GM19193 (cell line): ENCODE measurements around the gene STK16.

Experiments
- POLR2A ChIP-seq: IDR thresholded peaks from 4 replicates; pipeline ENCODE4 v1.6.1; 2011; ENCODE audit not compliant: insufficient read depth, insufficient read length; ENCODE audit errors: extremely low read depth

Gene STK16

DNA sequence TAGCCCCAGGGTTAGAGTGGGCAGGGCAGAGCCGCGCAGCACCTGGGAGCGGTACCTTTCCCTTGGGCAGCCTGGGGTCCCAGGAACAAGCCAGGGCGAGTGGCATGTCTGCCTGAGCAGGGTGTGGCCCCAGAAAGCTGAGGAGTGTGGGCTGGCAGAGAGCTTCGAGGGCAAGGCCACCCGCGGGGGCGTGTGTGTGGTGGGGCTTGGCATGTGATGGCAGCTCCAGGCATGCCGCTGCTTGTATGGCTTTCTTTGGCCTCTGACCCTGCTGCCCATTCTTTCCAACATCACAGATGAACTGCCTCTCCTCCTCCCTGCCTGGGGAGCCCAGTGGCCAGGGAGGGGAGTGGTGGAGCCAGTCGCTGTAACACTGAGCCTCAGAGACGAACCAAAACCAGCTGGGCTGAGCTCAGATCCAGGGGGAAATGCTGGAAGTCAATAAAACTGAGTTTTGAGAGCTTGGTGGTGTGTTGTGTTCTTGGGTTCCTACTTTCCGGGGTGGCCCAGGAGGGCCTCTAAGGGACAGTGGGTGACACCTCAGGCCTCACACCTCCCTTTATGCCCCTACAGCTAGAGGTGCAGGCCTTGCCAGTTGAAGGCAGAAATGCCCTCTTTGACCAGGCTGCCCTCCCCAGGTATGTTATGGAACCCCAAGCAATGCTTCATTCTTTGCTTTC lies 41.3 kb downstream of the STK16 start:
- no peak for TF ChIP-seq POLR2A

DNA sequence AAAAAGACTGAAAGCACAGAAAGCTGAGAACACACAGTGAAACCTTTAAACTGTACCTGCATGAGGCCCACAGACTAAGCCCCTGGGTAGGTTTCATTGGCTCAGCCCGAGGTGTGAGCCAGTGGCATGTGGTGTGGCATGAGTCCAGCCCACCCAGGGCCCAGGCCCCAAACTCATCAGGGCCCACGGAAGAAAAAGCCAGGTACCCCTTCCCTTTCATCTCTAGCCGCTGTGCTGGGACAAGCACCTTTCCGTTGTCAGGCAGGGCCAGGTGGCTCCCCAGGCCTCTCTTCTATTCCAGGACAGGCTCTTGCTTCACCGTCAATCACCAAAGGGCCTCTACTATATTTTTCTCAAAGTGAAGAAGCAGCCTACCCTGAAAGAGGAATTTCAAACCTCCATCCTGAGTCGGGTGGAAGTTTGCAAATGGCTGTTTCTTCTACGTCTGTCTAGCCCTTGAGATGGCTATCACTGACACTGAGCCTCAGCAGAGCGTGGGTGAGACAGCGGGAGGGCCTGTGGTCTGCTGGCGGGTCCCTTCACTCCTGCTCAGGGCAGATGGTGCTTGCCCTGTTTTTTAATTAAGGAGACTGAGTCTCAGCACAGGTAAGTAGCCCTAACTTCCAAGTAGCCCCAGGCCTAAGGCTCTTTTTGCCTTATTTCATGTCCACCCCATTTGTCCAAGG lies 42.4 kb downstream of the STK16 start:
- TF ChIP-seq POLR2A: no peak

DNA sequence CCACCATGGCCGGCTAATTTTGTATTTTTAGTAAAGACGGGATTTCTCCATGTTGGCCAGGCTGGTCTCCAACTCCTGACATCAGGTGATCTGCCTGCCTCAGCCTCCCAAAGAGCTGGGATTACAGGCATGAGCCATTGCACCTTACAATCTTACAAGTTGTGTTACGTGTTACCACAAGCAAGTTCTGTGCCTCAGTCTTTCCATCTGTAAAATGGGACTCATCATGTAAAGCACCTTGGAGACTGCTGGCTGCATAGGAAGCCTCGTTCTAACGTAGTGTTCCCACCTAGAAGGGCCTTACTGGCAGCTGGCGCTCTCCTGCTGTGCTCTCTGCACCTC lies 43.9 kb downstream of the STK16 start:
- no peak for TF ChIP-seq POLR2A

DNA sequence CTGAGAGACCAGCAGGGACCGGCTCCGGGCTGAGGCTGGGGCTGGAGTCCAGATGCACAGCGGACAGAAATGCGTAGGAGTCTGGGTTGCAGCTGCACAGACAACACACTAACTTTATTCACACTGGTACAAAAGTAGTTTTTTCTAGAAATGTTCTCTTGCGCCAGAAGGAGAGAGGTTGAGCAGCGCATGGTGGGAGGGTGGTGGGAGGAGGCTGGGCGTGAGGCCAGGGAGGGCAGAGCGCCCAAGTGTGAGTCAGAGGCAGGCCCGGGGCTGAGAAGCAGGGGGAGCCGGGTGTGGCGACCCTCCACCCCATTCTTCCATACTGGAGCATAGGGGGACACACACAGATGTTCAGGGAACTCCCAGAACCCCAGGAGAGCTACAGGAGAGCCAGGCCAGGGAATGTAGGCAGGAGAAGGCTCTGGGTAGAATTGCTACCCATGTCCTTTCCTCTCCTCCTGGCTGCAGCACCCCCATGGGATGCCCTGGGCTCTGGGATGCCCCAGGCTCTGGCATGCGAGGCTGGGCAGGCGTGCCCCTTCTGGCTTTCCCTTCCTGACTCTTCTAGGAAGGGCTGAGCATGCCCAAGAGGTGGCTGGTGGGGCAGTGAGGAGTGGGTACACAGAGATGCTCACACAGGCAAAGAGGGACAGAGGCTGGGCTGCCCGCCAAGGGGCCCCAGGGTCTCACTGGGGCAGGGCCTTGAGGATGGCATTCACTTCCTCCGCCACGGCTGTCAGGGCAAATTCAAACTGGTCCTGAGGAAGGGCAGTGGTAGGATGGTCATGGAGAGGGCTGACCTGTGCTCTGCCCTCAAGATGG lies 44.5 kb downstream of the STK16 start:
- TF ChIP-seq POLR2A: no peak

DNA sequence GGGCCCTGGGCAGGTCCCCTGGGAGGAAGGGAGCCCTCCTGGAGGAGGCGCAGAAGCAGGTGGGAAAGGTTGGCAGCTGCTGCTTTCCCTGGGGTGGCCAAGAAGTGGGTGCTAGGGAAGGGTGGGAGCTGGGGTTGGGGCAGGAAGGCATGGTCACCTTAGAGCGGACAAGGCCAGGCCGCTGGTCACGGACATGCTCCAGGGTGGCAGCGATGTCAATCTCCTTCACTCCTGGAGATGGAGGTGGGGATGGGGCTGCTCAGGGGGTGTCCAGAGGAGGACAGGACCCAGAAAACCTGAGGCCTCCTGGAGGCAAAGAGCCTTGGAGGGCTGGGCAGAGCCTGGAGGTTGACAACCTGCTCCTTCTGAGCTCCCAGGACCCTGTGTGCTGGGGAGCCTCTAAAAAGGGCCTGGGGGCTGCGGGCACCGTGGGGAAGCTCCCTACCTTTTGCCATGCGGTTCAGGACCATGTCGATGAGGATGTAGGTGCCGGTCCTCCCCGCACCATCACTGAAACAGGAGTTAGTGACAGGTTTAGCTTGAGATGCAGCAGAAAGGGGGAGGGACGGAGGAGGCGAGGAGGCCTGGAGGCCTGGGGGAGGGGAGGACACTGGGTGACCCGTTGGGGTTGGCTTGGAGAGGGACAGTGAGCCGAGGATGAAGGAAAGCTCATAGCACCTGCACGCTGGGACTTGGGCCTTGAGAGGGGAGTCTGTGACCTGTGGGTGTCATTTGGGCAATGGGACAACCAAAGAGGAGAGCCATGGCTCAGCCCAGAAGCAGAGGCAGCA lies 45.3 kb downstream of the STK16 start:
- TF ChIP-seq POLR2A: no peak

DNA sequence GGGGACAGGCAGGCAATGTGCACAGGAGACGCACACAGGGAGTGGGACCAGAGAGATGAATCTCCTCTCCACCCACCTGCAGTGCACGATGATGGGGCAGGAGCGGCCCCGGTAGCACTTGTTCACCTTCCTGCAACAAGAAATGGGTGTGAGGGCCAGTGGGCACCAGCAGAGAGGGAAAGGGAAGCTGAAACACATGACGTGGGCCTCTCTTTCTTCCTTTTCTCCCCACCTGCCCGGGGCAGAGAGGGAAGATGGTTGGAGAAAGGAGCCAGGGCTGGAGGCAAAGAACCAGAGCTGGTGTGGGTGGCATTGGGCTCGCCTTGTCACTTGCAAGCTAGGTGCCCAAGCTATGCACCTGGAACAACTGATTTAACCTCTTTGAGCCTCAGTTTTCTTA lies 46.1 kb downstream of the STK16 start:
- TF ChIP-seq POLR2A: no peak

DNA sequence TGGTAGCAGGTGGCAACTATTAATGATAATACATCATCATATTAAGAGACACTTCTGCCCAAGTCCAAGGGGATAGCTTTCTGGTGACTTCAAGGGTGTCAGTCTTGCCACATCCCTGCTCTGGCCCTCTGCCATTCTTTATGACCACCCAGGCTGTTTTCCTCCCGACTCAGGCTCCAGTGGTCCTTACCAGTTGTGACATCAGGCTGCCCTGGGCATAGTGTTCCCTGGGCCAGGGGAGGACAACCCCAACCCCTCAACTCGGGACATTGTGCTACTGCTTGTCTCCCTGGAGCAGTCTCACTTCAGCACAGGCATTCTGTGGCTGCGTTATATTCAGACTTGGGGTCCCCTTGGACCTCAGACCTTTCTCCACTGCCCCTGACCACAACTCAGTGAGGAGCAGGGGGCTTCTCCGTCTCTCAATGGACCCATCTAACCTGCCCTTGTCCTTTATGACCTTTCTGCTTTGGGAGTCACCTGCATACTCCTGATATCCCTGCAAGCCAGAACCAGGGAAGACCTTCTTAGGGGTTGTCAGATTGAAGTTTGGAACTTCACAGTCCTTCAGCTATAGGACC lies 46.7 kb downstream of the STK16 start:
- TF ChIP-seq POLR2A: no peak

DNA sequence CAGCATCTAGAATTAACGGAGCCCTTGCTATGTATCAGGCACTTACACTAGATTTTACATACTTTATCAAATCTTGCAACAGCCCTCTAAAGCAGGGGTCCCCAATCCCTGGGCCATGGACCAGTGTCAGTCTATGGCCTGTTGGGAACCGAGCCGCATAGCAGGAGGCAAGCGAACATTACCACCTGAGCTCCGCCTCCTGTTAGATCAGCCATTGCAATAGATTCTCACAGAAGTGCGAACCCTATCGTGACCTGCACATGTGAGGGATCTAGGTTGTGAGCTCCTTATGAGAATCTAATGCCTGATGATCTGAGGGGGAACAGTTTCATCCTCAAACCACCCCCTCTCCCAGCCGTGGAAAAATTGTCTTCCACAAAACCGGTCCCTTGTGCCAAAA lies 47.3 kb downstream of the STK16 start:
- TF ChIP-seq POLR2A: no peak

DNA sequence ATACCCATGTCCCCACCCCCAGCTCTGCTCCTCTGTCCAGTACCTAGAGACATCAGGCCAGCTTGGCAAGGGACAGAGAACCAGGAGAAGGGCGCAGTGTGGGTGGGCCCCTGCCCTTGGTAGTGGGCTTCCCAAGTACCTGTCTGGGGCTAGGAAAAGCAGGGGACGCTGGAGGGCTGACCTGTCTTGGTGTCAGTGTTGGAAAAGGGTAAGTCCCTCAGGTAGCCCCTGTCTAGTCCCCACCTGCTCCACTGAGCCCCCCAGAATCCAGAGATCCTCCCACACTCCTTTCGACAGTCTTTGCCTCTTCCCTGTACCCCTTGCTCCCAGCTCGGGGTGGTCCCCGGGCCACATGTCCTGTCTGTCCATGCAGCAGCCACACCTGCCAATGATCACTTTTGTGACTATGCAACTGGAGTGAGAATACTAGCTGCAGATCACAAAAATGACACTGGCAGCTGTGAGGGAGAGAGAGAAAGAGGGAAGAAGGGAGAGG lies 48.5 kb downstream of the STK16 start:
- no peak for TF ChIP-seq POLR2A

DNA sequence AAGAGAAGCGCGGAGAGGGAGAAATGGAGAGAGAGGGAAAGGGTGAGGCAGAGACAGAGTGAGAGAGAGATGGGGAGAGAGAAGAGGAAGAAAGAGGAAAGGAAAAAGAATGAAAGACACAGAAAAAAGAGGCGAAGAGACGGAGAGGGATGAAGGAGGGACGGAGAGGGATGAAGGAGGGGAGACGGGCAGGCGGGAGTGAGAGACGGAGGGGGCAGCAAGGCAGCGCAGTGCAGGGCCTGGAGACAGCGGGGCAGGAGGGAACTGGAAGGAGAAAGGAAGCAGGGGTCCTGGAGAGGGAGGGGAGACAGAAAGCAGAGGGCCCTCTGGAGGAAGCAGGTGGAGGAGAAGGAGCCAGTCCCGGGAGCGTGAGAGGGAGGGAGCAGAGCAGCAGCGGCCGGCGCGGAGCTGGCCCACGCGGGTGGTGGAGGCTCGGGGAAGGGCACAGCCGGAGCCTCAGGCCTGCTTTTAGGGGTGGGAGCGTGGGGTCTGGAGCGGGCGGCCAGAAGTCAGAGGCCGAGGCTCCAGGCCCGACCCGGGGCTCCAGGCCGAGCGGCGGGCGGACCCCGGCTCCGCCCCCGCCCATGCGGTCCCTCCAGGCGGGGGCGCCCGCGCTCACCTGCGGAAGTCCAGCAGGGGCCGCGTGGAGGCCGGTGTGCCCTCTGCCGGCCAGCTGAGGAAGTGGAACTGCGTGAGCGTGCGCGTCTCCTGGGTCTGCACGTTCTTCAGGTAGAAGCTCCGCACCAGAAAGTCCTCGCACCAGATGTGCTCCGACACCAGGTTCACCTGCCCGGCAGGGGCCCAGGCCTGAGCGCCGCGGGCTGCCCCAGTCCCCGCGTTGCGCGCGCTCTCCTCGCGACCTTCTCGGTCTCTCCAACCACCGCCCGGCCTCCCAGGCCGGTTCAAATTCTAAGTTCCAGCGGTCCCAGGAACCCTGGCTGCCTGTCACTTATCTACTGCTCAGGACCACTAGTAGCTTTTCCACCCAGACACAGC lies 49.4 kb downstream of the STK16 start:
- TF ChIP-seq POLR2A: peak; percentile 60

DNA sequence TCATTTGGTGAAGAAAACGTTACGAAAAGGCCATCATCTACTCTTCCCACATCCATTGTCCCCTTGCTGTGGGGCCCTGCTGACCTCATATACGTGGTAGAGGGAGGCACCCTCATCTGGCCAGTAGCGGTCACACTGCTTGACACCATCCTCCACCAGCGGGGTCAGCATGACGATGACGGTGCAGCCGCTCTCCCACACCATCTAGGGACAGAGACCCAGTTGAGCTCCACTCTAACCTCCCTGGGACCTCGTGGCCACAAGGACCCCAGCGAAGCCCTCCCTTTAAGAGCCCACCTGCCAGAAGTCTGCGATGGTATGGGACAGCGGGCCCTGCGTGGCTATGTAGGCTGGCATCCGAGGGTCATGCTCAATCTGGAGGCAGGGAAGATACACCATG lies 50.9 kb downstream of the STK16 start:
- TF ChIP-seq POLR2A: no peak

DNA sequence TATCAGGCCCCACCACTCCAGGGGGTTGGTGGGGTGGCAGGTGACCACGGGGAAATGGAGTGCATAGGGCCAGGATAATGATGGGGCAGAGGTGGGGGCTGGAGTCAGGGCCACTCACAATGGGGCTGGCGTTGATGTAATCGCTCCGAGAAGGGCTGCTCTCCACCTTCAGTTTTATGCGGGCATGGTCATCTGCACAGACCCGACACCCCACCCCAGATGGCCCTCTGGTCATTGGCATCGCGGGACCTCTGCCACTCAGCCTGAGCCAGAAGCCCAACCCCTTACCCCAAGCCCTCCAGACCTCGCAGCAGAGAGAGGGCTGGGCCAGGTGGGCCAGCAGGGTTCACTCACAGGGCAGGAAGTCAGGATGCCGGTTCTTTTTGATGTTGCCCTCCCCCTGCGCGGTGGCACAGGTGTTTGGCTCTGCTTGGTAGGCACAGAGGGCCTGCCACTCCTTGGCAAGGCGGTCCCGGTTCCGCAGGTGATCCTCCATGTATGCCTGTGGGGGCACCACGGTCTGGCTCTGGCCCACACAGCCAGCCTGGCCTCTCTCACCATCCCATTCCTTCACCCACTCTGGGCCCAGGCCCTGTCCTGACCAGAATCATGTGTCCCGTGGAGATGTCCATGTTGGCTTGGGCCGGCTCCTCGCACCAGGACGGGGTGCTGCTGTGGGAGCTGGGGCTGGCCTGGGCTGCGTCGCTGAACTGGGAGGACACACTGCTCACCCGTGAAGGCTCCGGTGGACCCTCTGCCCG lies 51.5 kb downstream of the STK16 start:
- no peak for TF ChIP-seq POLR2A
